Ishikawa (cell line): ENCODE measurements around the gene IL17RE.

ENCODE experiments used
- CEBPB ChIP-seq: IDR thresholded peaks from 2 replicates; pipeline ENCODE4 v1.6.1; 2012
- CREB1 ChIP-seq: IDR thresholded peaks from 2 replicates; pipeline ENCODE4 v1.6.1; 2012; ENCODE audit warnings: low read depth
- EGR1 ChIP-seq: IDR thresholded peaks from 2 replicates; pipeline ENCODE4 v1.6.1; 2012
- EP300 ChIP-seq: IDR thresholded peaks from 2 replicates; pipeline ENCODE4 v1.6.1; 2012; ENCODE audit warnings: borderline replicate concordance
- FOXM1 ChIP-seq: IDR thresholded peaks from 2 replicates; pipeline ENCODE4 v1.6.1; 2012; ENCODE audit warnings: low read depth, borderline replicate concordance
- MAX ChIP-seq: IDR thresholded peaks from 2 replicates; pipeline ENCODE4 v1.6.1; 2012
- NFIC ChIP-seq: IDR thresholded peaks from 2 replicates; pipeline ENCODE4 v1.6.1; 2012
- RAD21 ChIP-seq: IDR thresholded peaks from 2 replicates; pipeline ENCODE4 v1.6.1; 2012; ENCODE audit warnings: low read depth
- REST ChIP-seq: IDR thresholded peaks from 2 replicates; pipeline ENCODE4 v1.6.1; 2012; ENCODE audit warnings: low read depth, mild to moderate bottlenecking
- TAF1 ChIP-seq: IDR thresholded peaks from 2 replicates; pipeline ENCODE4 v1.6.1; 2012; ENCODE audit warnings: low read depth, mild to moderate bottlenecking
- TCF12 ChIP-seq: IDR thresholded peaks from 2 replicates; pipeline ENCODE4 v1.6.1; 2012; ENCODE audit warnings: low read depth
- TEAD4 ChIP-seq: IDR thresholded peaks from 2 replicates; pipeline ENCODE4 v1.6.1; 2012
- USF1 ChIP-seq: IDR thresholded peaks from 2 replicates; pipeline ENCODE4 v1.6.1; 2012
- YY1 ChIP-seq: IDR thresholded peaks from 2 replicates; pipeline ENCODE4 v1.6.1; 2012; ENCODE audit warnings: low read depth
- ZBTB7A ChIP-seq: IDR thresholded peaks from 2 replicates; pipeline ENCODE4 v1.6.1; 2012; ENCODE audit warnings: low read depth

IL17RE gene

GRCh38 chr3:9946112-9947024 lies 43.7 kb downstream of the IL17RE start:
- TF ChIP-seq EGR1 (peak; percentile 12; the same call in 1 of the 2 replicates), EP300 (peak; percentile 32; the same call in 1 of the 2 replicates), TAF1 (peak; percentile 43), MAX (peak; percentile 83), RAD21 (peak; percentile 71; the same call in 1 of the 2 replicates), CEBPB (no peak), ZBTB7A (no peak), YY1 (peak; percentile 75; the same call in 1 of the 2 replicates)

DNA sequence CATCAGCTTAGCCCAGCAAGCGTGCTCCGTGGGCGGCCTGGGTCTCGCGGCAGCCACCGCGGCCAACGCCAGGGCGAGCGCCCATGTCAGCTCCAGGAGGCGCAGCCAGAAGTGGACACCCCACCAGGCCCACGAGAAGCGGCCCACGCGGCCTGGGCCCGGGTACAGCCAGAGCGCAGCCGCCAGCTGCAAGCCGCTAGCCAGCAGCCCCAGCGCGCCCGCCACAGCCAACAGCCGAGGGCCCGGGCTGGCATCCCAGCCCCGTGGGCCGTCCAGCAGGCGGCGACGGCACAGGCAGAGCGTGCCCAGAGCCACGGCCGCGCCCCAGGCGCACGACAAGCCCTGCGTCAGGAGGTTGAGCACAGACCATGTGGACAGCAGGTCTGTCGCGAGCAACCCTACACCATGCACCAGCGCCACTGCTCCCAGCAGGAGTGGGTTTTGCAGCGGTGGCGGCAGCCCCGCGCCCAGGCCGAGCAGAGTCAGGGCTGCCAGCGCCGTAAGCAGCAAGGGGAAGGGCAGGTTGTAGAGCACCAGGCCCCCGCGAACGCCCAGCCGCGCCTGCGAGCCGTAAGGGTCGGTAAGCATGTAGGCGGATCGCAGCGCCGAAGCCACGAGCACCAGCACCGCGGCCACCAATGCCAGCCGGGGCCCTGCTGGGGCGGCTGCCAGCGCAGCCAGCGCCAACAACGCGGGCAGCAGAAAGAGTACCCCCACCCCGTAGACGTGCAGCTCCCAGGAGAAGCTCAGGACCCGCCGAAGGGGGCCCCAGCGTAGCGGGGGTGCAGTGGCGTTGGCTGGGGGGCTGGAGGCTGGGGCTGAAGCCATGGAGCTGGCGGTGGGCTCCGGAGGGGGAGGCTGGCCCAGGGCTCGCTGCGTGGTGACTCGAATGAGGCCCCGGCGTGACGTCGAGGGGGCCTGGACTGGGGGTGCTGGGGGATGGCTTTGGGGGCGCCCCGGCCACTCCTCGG lies 44.7 kb downstream of the IL17RE start:
- TF ChIP-seq EGR1 (no peak), CEBPB (no peak), MAX (peak; percentile 97), FOXM1 (no peak), TEAD4 (no peak), ZBTB7A (no peak), YY1 (peak; percentile 35; the same call in 1 of the 2 replicates), EP300 (no peak), TCF12 (peak; percentile 49), USF1 (peak; percentile 66), TAF1 (no peak), NFIC (peak; percentile 37; the same call in 1 of the 2 replicates), CREB1 (no peak), RAD21 (peak; percentile 34; the same call in 1 of the 2 replicates), REST (no peak)

- TF ChIP-seq MAX, result no peak
- TF ChIP-seq RAD21, result no peak
- TF ChIP-seq TEAD4, result no peak
- no peak for TF ChIP-seq USF1
- no peak for TF ChIP-seq TAF1
- TF ChIP-seq EP300, result no peak
- TF ChIP-seq CREB1, result no peak
- TF ChIP-seq FOXM1, result no peak
- TF ChIP-seq EGR1, result no peak
- TF ChIP-seq CEBPB, result no peak
- no peak for TF ChIP-seq YY1
- no peak for TF ChIP-seq REST
- no peak for TF ChIP-seq TCF12
- no peak for TF ChIP-seq NFIC
- no peak for TF ChIP-seq ZBTB7A
Observed at GRCh38 chr3:9948586-9948985, 45.9 kb downstream of the IL17RE start.

DNA sequence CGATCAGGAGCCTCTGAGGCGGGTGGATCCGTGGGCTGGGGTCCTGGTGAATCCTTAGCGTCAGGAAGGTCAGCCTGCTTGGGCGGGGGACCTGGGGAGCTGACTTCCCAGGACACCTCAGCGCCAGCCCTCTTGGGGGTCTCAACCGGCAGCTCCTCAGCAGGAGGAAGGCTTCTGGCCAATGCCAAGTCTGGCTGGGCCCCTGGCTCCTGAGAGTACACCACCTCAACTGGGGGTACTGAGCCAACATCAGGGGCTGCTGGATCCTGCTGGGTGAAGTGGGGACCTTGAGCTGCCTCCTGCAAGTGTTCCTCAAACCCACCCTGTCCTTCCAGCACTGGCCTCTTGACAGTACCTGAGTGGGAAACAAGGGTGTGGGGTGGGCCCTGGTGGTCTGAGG lies 46.5 kb downstream of the IL17RE start:
- TF ChIP-seq TAF1, result no peak
- no peak for TF ChIP-seq YY1
- no peak for TF ChIP-seq USF1
- TF ChIP-seq ZBTB7A, result no peak
